Measurements from ENCODE around the gene RASGEF1B.

The RASGEF1B gene

GRCh38 chr4:81471588-81472280 lies at the start of gene RASGEF1B:
Gene RASGEF1B, minus strand, starts transcription at chr4:81471907. Its CDS starts 12,399 bp downstream, at chr4:81459508.
- peak; percentile 95 for DNase-seq

- DNase-seq = no peak
Observed at GRCh38 chr4:81519856-81520255, 48.1 kb upstream of the RASGEF1B start.

DNA sequence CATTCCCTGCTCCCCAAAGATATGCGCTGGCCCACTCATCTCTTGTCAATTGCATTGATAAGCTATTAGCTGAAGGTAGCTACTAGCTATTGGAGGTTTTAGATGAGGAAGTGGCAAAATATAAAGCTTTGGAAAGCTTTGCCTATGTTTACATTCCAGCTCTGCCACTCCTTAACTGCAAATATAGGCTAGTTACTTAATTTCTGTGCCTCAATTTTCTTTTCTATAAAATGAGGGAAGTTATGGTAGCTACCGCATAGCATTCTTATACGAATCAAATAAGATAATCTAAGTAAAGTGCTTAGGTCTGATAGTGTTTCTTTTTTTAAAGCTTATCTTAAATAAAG lies 47.7 kb upstream of the RASGEF1B start:
- DNase-seq = no peak

DNA sequence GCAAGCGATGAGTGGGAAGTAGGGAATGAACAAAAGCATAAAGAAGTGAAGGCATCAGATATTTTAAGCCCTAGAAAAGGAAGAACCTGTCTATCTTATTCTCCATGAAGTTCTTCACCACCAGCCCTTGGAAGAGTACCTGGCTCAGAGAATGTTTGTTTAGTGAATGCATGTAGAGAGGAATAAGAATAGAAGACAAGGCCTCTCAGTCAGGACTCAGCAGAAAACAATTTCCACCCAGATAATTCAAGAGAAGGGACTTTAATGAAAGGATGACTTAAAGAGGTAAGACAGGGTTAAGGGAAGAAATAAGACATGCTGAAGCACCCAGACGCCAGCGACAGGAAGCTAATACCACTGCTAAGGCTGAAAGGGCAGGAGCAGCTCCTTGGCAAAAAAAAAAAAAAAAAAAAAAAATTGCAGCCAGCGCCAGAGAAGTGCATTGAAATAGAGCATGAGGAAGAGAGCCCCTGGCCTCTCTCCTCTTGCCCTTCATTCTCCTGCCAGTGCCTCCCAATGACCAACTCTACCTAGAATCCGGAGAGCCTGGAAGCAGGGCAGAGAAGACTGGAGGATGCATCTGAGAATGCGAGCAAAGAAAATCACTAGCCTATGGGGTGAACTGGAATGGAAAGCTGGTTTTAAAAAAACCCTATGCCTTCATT lies 47.2 kb upstream of the RASGEF1B start:
- DNase-seq = no peak

GRCh38 chr4:81516241-81516640 lies 44.5 kb upstream of the RASGEF1B start:
- DNase-seq = peak; percentile 52

- peak; percentile 38 for DNase-seq
Observed at GRCh38 chr4:81512757-81513501, 41.2 kb upstream of the RASGEF1B start.

- no peak for DNase-seq
Observed at GRCh38 chr4:81512001-81512756, 40.5 kb upstream of the RASGEF1B start.

- DNase-seq = no peak
Observed at GRCh38 chr4:81510643-81511178, 39.0 kb upstream of the RASGEF1B start.

DNA sequence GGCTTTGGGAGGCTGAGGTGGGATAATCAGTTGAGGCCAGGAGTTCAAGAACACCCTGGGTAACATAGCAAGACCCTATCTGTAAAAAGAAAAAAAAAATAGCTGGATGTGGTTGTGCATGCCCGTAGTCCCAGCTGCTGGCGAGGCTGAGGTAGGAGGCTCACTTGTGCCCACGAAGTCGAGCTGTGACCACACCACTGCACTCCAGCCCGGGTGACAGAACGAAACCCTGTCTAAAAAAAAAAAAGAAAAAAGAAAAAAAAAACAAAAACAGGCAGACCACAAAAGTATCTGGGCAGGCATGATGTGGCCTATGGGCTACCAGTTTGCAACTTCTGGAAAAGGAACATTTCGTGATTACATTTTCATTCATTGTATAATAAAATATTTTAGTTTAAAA lies 38.1 kb upstream of the RASGEF1B start:
- peak; percentile 62 for DNase-seq

GRCh38 chr4:81509191-81509590 lies 37.5 kb upstream of the RASGEF1B start:
- peak; percentile 74 for DNase-seq

- DNase-seq = no peak
Observed at GRCh38 chr4:81508411-81509185, 36.9 kb upstream of the RASGEF1B start.

- DNase-seq = no peak
Observed at GRCh38 chr4:81507530-81507929, 35.8 kb upstream of the RASGEF1B start.

GRCh38 chr4:81506731-81507130 lies 35.0 kb upstream of the RASGEF1B start:
- no peak for DNase-seq

- peak; percentile 25 for DNase-seq
Observed at GRCh38 chr4:81505726-81506125, 34.0 kb upstream of the RASGEF1B start.

GRCh38 chr4:81505004-81505598 lies 33.4 kb upstream of the RASGEF1B start:
- peak; percentile 93 for DNase-seq

DNA sequence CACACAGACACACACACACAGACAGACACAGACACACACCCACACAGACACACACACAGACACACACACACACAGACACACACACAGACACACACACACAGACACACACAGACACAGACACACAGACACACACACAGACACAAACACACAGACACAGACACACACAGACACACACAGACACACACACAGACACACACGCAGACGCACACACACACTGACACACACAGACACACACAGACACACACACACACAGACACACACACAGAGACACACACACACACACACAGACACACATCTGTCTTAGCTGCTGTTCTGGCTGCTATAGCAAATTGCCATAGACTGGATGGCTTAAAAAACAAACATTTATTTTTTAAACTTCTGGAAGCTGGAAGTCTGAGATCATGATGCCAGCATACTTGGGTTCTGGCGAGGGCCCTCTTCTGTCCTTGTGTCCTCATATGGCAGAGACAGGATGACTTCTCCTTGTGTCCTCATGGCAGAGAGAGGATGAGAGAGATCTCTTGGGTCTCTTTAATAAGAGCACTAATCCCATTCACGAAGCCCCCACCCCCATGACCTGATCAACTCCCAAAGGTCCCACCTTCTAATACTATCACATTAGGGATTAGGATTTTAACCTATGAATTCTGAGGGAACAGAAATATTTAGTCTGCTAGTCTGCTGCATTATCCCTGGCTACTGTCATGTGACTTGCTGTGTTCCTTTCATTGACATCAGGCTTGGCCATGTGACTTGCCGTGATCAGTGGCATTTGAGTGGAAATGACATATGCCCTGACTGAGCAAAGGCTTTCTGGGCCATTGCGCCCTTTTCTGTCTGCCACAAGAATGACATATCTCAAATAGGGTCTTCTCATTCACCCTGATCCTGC lies 32.7 kb upstream of the RASGEF1B start:
- peak; percentile 55 for DNase-seq

DNA sequence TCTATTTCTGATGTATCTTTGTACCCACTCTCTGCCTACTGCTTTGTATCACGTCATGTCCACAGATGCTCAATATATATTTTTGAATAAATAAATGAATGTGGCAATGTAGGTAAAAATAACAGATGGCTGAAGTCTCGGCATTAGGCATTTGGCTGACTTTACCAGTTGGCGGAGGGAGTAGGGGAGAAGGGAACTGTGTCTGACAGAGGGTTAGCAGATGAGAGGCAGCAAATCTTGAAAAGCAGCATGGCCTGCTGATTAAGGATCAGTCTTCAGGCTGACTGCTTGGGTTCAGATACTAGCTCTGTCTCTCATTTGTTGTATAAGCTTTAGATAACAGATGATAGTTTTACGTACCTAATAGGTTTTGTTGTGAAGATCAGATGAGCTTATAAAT lies 31.9 kb upstream of the RASGEF1B start:
- peak; percentile 30 for DNase-seq

DNA sequence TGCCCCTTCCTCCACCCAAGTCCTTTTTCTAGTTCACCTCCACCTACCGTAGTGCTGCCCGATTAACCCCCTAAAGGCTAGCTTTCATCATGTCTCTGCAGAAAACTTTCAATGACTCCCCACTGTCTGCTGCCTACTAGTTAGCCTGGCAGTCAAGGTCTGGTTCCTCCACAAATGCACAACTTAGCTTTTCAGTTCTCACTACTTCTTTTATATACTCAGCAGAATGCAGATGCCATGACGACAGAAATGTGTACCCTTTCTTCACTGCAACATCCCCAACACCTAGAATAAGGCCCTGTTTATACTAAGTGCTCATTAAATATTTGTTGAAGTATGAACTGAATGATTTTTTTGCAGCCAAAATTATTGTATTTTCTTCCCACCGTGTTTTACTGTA lies 30.9 kb upstream of the RASGEF1B start:
- DNase-seq = no peak

GRCh38 chr4:81499840-81500239 lies 28.1 kb upstream of the RASGEF1B start:
- no peak for DNase-seq

GRCh38 chr4:81498551-81499099 lies 26.9 kb upstream of the RASGEF1B start:
- DNase-seq = no peak
